GM21528 (cell line): Measurements from ENCODE around the gene TMIGD3.

Experiments used
- ATAC-seq: cut with Tn5 transposase; IDR thresholded peaks from one replicate; pipeline ENCODE4 v1.9.1; 2021; ENCODE audit warnings: mild to moderate bottlenecking, moderate library complexity; ENCODE audit not compliant: unreplicated experiment, low FRiP score

TMIGD3 gene

GRCh38 chr1:111476761-111477309, 26.6 kb downstream of the TMIGD3 start:
- peak; percentile 69 for ATAC-seq

GRCh38 chr1:111476214-111476613, 27.2 kb downstream of the TMIGD3 start:
- ATAC-seq, result no peak

GRCh38 chr1:111475701-111476100, 27.7 kb downstream of the TMIGD3 start:
- ATAC-seq, result no peak

GRCh38 chr1:111474521-111474920, 28.9 kb downstream of the TMIGD3 start:
- ATAC-seq, result no peak

- ATAC-seq, result no peak
These were observed 29.3 kb downstream of the TMIGD3 start for GRCh38 chr1:111474106-111474505.

GRCh38 chr1:111471538-111471937, 31.9 kb downstream of the TMIGD3 start:
- ATAC-seq, result no peak

GRCh38 chr1:111471012-111471411, 32.4 kb downstream of the TMIGD3 start:
- no peak for ATAC-seq

GRCh38 chr1:111470596-111470995, 32.8 kb downstream of the TMIGD3 start:
- no peak for ATAC-seq

GRCh38 chr1:111469539-111469938, 33.9 kb downstream of the TMIGD3 start:
- ATAC-seq, result no peak

GRCh38 chr1:111468717-111469100, 34.7 kb downstream of the TMIGD3 start:
- no peak for ATAC-seq

GRCh38 chr1:111467865-111468716, 35.3 kb downstream of the TMIGD3 start:
- no peak for ATAC-seq

- no peak for ATAC-seq
These were observed 37.0 kb downstream of the TMIGD3 start for GRCh38 chr1:111466480-111466879.

GRCh38 chr1:111465754-111466153, 37.7 kb downstream of the TMIGD3 start:
- no peak for ATAC-seq

- ATAC-seq, result no peak
These were observed 40.3 kb downstream of the TMIGD3 start for GRCh38 chr1:111463029-111463683.

- ATAC-seq, result no peak
These were observed 40.9 kb downstream of the TMIGD3 start for GRCh38 chr1:111462370-111463028.

- no peak for ATAC-seq
These were observed 41.7 kb downstream of the TMIGD3 start for GRCh38 chr1:111461765-111462164.

- ATAC-seq, result no peak
These were observed 47.8 kb downstream of the TMIGD3 start for GRCh38 chr1:111455642-111456031.

- ATAC-seq, result no peak
These were observed 48.4 kb downstream of the TMIGD3 start for GRCh38 chr1:111454859-111455641.

- no peak for ATAC-seq
These were observed 49.7 kb downstream of the TMIGD3 start for GRCh38 chr1:111453706-111454105.

- no peak for ATAC-seq
These were observed 50.9 kb downstream of the TMIGD3 start for GRCh38 chr1:111452581-111452980.
